OCI-LY1 (cell line): ENCODE data around the gene UNC5A.

Experiments used
- CTCF ChIP-seq: fragments of 200-600 bp; sonication (generic), shearing (Covaris generic); IDR thresholded peaks from 2 replicates; pipeline ENCODE4 v1.5.1; 2017; ENCODE audit warnings: mild to moderate bottlenecking, antibody characterized with exemption, low read length, moderate library complexity, mixed read lengths
- EZH2 ChIP-seq: fragments of 200-600 bp; sonication (generic), shearing (Covaris generic); IDR thresholded peaks from 2 replicates; pipeline ENCODE4 v1.8.0; 2017; ENCODE audit warnings: borderline replicate concordance, mixed run types, mild to moderate bottlenecking, antibody characterized with exemption, low read length, moderate library complexity, mixed read lengths

- TF ChIP-seq CTCF (no peak), EZH2 (no peak)
Measured at GRCh38 chr5:176784218-176785165, 25.9 kb upstream of the UNC5A start.
